ENCODE data around the gene PAK4. TPM values are rescaled to one million over a fixed set of nuclear protein-coding genes. Genes with fewer than 3 reads are reported as not detected.
A peak's percentile ranks its signal among the peaks of the same experiment; 100 is the strongest.

PAK4 gene
- total RNA-seq, 2 experiments from 2014 or later = 2.7 to 6.3 TPM

DNA sequence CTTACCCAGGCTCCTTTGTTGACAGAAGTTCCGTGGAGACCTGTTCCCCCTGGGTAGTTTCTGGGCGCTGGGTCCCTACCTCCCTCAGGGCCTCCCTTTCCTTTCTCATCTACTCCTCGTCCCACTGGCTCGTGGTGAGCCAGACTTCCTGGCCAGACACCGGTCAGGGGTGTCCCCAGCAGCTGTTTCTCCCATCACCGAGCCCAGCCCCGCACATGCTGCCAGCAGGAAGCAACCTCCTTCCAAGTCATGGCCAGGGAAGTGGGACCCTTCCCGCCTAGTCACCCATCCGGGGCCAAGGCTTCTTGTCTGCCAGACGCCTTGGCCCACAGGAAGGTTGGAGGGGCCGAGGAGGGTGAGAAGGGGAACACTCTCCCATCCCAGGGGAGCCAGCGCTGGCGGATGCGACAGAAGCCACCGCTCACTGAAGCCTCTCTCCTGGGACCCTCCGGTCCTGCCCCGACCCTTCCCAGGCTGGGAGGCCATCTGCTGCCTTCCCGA lies 5.7 kb downstream of the PAK4 start:
- Mint-ChIP-seq H3K36me3 (ENCODE audit: low read depth) (no peaks in the 10 kb centered on the region), H3K9me3 (no peaks in the 10 kb centered on the region), H3K4me3 (no peak overlapping the region), H3K4me1 (ENCODE audit: low read depth) (peaks cover 44% of the 10 kb centered on the region), H3K27me3 (no peaks in the 10 kb centered on the region), H3K27ac (peak overlapping the region; percentile 45)
- intact Hi-C loops (cut with DNase I, micrococcal nuclease) = no loop called here
- Histone ChIP-seq H3K27ac (ENCODE audit: low read depth in 1 of 2, low read length in 2 of 2) (no peak overlapping the region), H3K9me3 (ENCODE audit: control insufficient read depth in 1 of 2, insufficient read depth in 1 of 2, low read length in 2 of 2) (no peaks in the 10 kb centered on the region), H3K27me3 (ENCODE audit: control insufficient read depth in 1 of 2, insufficient read depth in 2 of 2, low read length in 2 of 2) (no peaks in the 10 kb centered on the region), H3K36me3 (ENCODE audit: insufficient read depth, low read length) (no peaks in the 10 kb centered on the region), H3K4me3 (ENCODE audit: low read length) (no peak overlapping the region), H3K4me1 (ENCODE audit: insufficient read depth, low read length) (peaks cover 6% of the 10 kb centered on the region)
- TF ChIP-seq, protein P1, sequence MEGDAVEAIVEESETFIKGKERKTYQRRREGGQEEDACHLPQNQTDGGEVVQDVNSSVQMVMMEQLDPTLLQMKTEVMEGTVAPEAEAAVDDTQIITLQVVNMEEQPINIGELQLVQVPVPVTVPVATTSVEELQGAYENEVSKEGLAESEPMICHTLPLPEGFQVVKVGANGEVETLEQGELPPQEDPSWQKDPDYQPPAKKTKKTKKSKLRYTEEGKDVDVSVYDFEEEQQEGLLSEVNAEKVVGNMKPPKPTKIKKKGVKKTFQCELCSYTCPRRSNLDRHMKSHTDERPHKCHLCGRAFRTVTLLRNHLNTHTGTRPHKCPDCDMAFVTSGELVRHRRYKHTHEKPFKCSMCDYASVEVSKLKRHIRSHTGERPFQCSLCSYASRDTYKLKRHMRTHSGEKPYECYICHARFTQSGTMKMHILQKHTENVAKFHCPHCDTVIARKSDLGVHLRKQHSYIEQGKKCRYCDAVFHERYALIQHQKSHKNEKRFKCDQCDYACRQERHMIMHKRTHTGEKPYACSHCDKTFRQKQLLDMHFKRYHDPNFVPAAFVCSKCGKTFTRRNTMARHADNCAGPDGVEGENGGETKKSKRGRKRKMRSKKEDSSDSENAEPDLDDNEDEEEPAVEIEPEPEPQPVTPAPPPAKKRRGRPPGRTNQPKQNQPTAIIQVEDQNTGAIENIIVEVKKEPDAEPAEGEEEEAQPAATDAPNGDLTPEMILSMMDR (IDR thresholded peaks at IDR 0.05) = no peak
- DNase-seq = no peak
- ChIA-PET CTCF (no interaction called here), POLR2A (no interaction called here)
- no peak for ATAC-seq (ENCODE audit: poor library complexity)

DNA sequence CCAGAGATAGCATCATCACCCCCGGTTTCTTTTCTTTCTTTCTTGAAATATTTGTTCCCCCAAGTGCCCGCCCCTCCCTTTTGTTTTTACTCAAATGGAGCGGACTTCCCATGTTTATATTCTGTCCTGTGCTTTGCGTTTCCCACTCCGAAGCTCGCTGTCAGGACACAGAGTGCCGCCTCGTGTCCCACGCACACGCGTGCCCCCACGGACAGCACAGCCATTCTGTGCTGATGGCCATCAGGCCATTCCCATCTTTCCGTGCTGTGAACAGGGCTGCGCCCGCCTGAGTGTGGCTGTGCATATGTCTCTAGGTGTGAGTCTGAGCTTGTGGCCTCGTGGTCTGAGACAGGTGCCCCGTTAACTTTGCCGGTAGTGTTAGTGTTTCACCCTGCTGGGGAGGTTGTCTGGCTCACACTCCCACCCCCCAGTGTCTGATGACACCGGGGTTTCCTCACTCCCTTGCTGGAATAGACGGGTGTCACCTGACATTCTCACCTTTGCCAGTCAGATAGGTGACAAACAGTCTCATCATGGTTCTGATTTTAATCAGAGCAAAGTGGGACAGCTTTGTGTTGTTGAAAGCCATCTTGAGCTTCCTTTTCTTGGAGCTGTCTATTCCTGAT lies 6.9 kb downstream of the PAK4 start:
- no peaks in the 10 kb centered on the region for H3K36me3 Mint-ChIP-seq (ENCODE audit: low read depth)
- no peaks in the 10 kb centered on the region for H3K27me3 ChIP-seq (ENCODE audit: control insufficient read depth in 1 of 2, insufficient read depth in 2 of 2, low read length in 2 of 2)
- peak overlapping the region; percentile 45 for H3K27ac Mint-ChIP-seq
- no peaks in the 10 kb centered on the region for H3K36me3 ChIP-seq (ENCODE audit: insufficient read depth, low read length)
- no peak for ATAC-seq (ENCODE audit: poor library complexity)
- H3K4me1 ChIP-seq (ENCODE audit: insufficient read depth, low read length) = no peaks in the 10 kb centered on the region
- peak overlapping the region; percentile 48 for H3K4me3 Mint-ChIP-seq
- no peaks in the 10 kb centered on the region for H3K9me3 ChIP-seq (ENCODE audit: control insufficient read depth in 1 of 2, insufficient read depth in 1 of 2, low read length in 2 of 2)
- no peaks in the 10 kb centered on the region for H3K9me3 Mint-ChIP-seq
- no peak overlapping the region for H3K4me3 ChIP-seq (ENCODE audit: low read length)
- DNase-seq = no peak
- no peak overlapping the region for H3K27ac ChIP-seq (ENCODE audit: low read depth in 1 of 2, low read length in 2 of 2)
- H3K27me3 Mint-ChIP-seq = no peaks in the 10 kb centered on the region
- intact Hi-C loops (cut with DNase I, micrococcal nuclease) = no loop called here
- CTCF ChIA-PET = interaction anchor here (1.4 kb wide), 1 partner anchor 10 kb away, joined by 4 read pairs; no protein-coding TSS in a partner anchor
- peaks cover 41% of the 10 kb centered on the region for H3K4me1 Mint-ChIP-seq (ENCODE audit: low read depth)
- TF ChIP-seq, protein P1 (IDR thresholded peaks at IDR 0.05) = no peak
- POLR2A ChIA-PET = no interaction called here

DNA sequence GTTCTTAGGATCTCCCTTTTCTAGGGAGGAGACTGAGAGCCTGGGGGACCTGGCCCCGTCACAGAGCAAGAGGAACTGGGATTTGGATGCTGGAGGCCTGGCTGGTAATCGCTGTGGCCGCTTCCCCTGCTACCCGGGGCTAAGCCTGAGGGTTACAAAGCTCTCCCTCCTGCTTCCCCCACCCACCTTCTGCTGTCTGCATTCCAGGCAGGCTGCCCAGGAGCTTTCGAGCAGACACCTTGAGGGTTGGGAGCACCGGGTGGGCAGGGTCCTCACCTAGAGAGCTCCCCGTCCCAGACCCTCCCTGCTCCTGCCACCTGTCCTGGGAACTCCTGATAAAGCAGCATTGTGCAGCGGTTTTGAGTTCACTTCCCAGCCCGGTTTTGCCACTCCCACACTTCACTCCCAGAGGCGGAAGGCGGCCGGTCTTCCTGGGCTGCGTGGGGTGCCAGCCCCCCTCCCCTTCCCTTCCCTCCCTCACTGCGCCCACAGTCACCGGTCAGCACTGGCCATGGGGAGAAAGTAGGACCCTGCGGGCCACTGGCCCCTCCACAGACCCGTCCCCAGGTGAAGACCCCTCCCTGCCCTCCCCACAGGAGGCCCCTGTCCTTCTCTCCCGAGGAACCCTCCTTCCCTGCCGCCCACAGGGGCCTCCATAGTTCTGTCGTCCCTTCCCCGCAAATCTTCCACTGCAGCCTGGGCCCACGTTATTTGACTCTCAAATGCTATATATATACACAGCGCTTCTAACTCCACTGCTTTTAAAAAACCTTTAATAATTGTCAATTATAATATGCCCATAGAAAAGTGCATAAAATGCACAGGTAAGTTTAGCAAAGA lies 8.1 kb downstream of the PAK4 start:
- Histone ChIP-seq H3K9me3 (ENCODE audit: control insufficient read depth in 1 of 2, insufficient read depth in 1 of 2, low read length in 2 of 2) (no peaks in the 10 kb centered on the region), H3K4me3 (ENCODE audit: low read length) (no peak overlapping the region), H3K36me3 (ENCODE audit: insufficient read depth, low read length) (no peaks in the 10 kb centered on the region), H3K27ac (ENCODE audit: low read depth in 1 of 2, low read length in 2 of 2) (no peak overlapping the region), H3K4me1 (ENCODE audit: insufficient read depth, low read length) (no peaks in the 10 kb centered on the region), H3K27me3 (ENCODE audit: control insufficient read depth in 1 of 2, insufficient read depth in 2 of 2, low read length in 2 of 2) (no peaks in the 10 kb centered on the region)
- ChIA-PET POLR2A (no interaction called here), CTCF (interaction anchor here (1.4 kb wide), 1 partner anchor 11 kb away, joined by 4 read pairs; no protein-coding TSS in a partner anchor)
- no peaks in the 10 kb centered on the region for H3K36me3 Mint-ChIP-seq (ENCODE audit: low read depth)
- DNase-seq = no peak
- intact Hi-C loops (cut with DNase I, micrococcal nuclease) = no loop called here
- no peak for ATAC-seq (ENCODE audit: poor library complexity)
- no peaks in the 10 kb centered on the region for H3K9me3 Mint-ChIP-seq
- TF ChIP-seq, protein P1 (IDR thresholded peaks at IDR 0.05) = no peak
- H3K4me1 Mint-ChIP-seq (ENCODE audit: low read depth) = peaks cover 35% of the 10 kb centered on the region
- H3K27me3 Mint-ChIP-seq = no peaks in the 10 kb centered on the region
- no peak overlapping the region for H3K27ac Mint-ChIP-seq
- H3K4me3 Mint-ChIP-seq = no peak overlapping the region

Measured in CD4-positive, alpha-beta T cell (primary cell).